ENCODE data around the gene MYO18A.

The MYO18A gene

GRCh38 chr17:29054835-29055234 is 125.4 kb downstream of the MYO18A start:
- no peak for DNase-seq (ENCODE audit: low read depth, low spot score)

- DNase-seq (ENCODE audit: low read depth, low spot score): no peak
These were observed 128.5 kb downstream of the MYO18A start for GRCh38 chr17:29051731-29052130.

DNA sequence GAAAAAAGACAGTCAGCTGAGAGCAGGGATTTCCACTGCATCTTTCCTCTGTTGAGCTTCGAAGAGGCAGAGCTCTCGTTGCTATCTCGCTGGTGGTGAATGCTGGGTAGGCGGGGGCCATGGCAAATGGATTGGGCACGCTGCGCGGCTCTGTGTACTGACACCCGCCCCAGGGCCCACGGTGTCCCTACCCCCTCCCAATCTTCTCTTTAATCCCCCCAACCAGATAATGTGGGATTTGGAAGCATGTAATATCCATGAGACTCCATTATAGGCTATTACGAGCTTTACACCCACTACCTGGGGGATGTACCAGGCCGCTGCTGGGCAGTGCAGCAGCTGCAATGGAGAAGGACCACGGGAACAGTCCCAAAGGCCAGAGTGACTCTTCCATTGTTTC is 129.0 kb downstream of the MYO18A start:
- no peak for DNase-seq (ENCODE audit: low read depth, low spot score)

GRCh38 chr17:29050176-29050575 is 130.0 kb downstream of the MYO18A start:
- no peak for DNase-seq (ENCODE audit: low read depth, low spot score)

GRCh38 chr17:29049541-29050145 is 130.6 kb downstream of the MYO18A start:
- no peak for DNase-seq (ENCODE audit: low read depth, low spot score)

DNA sequence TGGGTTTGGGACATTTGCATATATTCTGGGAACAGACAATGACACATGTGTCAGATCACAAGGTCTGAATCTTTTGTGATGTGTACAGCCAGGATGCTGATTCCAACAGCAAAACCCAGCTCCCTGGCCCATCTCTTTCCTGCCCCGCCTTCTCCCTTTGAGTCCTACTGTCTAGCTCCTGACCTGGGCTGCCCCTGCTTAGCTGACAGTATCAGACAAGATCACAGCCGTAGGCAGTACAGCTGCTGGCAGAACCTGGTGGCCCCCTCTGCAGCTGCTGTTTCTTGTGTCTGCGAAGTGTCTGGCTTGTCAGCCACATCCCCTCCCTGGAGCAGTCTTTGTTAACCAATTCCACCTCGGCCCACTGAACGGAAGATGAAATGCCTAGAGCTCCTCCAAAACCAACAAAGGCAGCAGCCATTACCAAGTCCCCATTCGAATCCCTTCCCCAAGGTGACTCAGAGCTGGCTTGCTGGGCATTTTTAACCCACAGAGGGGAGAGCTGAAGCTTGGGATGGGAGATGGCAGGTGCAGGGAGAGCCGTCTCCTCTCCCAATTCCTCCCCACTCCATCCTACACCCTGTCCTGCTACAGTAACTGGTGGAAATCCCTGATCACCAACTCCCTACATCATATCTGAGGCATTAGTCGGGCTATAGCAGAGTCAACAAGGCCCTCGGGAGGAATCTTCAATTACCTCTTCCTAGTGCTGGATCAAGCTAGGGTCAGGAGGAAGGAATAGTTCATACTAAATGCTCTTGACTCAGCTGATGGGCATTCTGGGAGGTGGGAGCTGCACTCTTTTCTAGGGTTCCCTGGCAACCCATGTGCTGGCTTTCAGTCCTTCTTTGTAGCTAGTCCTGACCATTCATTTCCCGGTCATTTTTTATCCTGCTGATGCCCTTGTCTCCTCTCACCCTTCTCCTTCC is 131.5 kb downstream of the MYO18A start:
- no peak for DNase-seq (ENCODE audit: low read depth, low spot score)

DNA sequence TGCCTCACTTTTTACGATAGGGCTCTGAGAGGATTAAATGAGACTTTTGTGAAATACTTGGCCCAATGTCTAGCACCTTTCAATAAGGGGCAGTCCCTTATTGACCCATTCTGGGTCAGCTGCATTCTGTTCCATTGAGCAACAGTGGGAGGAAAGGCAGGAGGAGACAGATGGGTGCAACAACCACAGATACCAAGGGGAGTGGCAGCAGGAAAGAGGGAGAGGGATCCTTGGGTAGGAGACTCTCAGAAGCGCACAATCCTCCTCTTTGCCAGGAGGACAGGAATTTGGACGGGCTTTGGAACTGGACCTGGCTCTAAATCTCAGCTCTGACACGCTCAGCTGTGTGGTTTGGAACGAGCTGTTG is 133.7 kb downstream of the MYO18A start:
- no peak for DNase-seq (ENCODE audit: low read depth, low spot score)

DNA sequence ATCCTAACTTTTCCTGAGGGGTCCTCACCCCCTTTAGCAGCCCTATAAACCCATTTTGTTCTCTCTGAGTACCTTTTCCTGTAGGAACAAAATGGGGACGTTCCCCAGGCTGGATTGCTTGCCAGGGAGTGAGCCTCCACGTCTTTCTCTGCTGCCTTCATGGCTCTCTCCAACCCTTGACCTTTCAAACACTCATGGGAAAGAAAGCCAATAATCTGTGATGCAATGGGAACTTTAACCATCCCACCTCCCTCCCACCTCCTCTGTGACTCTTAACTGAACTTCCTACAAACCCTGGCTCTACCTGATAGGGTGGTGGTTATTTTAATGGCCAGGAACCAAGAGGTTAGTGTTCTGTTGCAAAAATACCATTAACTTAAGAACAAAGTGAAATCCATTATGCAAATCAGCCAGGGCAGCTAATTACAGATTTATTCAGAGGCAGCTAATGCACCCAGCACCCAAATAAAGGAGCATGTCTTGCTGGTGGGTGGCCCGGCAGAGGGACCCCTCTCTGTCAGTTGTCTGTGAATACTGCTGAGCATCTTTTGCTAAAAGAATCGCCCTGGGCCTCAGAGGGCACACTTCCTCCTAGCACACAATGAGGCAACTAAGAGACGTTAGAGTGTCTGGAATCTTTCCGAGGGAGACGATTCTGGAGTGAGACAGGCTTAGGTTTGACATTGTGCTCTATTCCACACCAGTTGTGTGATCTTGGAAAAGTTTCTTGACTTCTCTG is 134.3 kb downstream of the MYO18A start:
- no peak for DNase-seq (ENCODE audit: low read depth, low spot score)

DNA sequence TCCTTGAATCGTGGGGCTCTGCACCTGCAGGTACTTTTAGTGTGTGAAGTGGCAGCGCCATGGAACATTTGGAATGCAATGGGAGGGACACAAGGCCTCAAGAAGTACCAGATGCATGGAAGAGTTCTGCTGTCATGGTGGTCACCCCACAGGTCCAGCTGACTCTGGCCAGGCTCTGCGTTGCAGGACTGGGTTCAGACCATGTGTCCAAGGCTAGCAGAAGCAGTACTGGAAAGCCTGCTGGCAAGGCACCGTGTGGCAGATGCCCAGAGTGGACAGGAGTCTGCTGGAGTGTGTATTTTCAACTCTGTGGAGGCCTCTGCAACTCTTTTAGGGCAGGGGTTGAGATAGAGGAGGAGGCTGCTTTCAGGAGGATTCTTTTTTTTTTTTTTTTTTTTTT is 135.2 kb downstream of the MYO18A start:
- DNase-seq (ENCODE audit: low read depth, low spot score): no peak

DNA sequence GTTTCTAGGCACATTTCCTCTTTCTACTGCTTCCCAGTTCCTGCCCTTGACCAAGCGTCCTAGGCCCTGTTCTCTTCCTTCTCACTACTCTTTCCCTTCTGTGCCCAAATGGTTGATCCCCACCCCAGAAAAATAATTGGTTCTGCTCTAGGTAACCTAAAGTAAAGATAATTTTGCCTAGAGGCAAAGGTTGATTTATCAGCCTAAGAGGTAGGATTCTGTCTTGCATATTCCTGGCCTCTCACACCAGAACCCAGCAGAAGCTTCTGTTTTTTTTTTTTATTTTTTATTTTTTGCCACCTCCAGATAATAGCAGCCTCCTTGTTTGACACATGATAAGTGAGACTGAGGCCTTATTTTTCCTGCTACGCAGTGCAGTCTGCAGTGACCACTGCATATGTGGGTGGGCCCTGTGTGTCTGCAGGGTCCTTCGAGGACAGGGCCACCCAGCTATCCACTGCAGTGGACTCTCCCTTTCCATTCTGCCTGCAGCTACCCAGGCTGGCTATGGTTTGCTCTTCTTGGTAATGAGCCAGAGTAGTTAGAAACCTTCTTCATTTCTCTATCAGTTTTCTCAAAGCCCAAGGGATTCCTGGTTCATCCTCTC is 136.6 kb downstream of the MYO18A start:
- DNase-seq (ENCODE audit: low read depth, low spot score): no peak

DNA sequence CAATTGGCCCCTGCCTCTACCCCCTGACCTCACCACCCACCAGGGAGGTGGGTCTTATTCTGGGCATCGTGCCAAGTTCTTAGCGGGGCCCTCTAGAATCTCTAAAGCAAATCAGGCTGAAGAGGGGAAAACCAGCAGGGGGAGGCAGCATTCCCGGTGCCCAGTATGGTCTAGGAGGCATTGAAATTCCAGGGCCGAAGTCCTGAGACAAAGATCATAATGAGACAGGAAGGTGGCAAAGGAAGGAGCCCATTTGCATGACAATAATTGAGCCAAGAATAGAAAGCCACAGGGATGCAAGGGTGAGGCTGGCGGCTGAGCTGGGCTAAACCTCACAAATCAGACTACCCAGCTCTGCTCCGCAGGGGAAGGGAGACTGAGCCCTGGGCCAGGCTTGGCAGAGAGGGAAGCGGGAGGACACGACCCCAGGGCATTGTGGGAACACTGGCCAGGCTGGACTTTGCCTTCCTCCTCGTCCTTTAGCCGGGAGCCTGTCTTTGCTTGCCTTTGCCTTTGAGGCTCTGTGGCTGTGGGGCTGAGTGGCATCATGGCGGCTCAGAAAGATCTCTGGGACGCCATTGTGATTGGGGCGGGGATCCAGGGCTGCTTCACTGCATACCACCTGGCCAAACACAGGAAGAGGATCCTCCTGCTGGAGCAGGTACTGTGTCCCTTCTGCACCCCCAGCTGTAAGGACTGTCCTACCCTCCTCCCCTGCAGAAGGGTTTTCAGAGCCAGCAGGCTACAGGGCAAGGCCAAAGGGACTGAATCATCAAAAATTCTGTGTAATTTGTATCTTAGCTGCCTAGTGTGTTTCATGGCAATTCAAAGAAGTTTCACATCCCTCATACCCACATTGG is 137.3 kb downstream of the MYO18A start, which contains the start of gene PIPOX:
Gene PIPOX, plus strand, starts transcription at position 463 of the 860 bp plus-strand sequence. Its CDS starts 85 bp downstream, at position 548.
- peak; percentile 64 for DNase-seq (ENCODE audit: low read depth, low spot score)

GRCh38 chr17:29042026-29042678 is 138.0 kb downstream of the MYO18A start:
- DNase-seq (ENCODE audit: low read depth, low spot score): no peak

- DNase-seq (ENCODE audit: low read depth, low spot score): no peak
These were observed 138.6 kb downstream of the MYO18A start for GRCh38 chr17:29041571-29041970.

- no peak for DNase-seq (ENCODE audit: low read depth, low spot score)
These were observed 139.1 kb downstream of the MYO18A start for GRCh38 chr17:29041091-29041490.

GRCh38 chr17:29039764-29040598 is 140.2 kb downstream of the MYO18A start:
- DNase-seq (ENCODE audit: low read depth, low spot score): peak; percentile 52

DNA sequence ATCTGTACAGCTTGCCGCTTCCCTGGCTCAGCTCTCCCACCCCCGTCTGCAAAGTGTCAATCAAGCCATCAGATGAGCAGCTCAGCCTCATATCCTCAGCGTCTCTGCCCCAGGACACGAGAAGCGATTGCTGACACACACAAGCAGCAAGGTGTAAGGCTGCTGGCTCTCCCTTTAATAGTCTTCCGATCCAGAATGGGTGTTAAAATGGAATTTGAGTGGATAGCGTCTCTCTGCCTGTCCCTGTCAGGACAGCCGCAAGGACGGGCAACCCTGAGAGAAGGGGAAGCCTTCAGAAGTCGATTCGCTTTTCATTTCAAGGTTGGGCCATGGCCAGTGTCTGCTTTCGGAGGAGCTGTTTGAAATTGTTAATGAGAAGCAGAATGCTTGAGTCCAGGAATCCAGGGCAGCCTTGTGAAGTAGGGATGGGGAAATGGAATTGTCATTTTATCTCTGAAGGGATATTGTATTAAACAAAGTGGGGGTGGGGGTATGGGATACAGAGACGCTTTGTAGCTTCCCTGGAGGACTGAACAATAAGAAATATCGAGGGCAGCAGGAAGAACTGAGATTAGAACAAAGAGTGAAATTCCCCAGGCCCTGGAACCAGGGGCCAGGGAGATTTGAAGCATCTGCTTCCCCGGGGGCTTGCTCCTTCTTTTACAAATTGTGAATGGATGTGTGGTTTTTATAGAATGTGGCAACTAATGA is 142.0 kb downstream of the MYO18A start:
- DNase-seq (ENCODE audit: low read depth, low spot score): no peak

- no peak for DNase-seq (ENCODE audit: low read depth, low spot score)
These were observed 142.5 kb downstream of the MYO18A start for GRCh38 chr17:29037739-29038084.

DNA sequence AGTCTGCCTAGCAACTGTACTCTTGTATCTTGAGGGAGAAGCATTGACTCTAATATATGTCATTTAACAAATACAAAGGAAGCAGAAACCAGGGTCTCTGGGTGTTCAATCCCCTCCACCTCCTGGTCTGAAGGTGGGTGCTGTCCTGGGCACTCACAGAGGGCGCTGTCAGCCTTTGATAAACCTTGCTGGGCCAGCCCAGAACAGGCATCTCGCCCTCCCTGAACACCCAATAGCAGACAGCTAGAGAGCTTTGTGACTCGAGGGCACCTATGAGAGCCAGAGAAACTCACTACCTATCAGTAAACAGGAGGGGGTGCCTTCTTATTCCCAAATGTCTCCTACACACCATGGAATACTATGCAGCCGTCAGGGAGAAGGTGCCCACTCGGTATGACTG is 143.6 kb downstream of the MYO18A start:
- no peak for DNase-seq (ENCODE audit: low read depth, low spot score)

- DNase-seq (ENCODE audit: low read depth, low spot score): no peak
These were observed 145.7 kb downstream of the MYO18A start for GRCh38 chr17:29034510-29034909.
